ENCODE results near the gene ZNF22. TPM values are rescaled to one million over a fixed set of nuclear protein-coding genes. Genes with fewer than 3 reads are reported as not detected.
A peak's percentile ranks its signal among the peaks of the same experiment; 100 is the strongest.

The ZNF22 gene
- polyA plus RNA-seq, 4 donors: 73.7 to 97.9 (median 86.8) TPM

DNA sequence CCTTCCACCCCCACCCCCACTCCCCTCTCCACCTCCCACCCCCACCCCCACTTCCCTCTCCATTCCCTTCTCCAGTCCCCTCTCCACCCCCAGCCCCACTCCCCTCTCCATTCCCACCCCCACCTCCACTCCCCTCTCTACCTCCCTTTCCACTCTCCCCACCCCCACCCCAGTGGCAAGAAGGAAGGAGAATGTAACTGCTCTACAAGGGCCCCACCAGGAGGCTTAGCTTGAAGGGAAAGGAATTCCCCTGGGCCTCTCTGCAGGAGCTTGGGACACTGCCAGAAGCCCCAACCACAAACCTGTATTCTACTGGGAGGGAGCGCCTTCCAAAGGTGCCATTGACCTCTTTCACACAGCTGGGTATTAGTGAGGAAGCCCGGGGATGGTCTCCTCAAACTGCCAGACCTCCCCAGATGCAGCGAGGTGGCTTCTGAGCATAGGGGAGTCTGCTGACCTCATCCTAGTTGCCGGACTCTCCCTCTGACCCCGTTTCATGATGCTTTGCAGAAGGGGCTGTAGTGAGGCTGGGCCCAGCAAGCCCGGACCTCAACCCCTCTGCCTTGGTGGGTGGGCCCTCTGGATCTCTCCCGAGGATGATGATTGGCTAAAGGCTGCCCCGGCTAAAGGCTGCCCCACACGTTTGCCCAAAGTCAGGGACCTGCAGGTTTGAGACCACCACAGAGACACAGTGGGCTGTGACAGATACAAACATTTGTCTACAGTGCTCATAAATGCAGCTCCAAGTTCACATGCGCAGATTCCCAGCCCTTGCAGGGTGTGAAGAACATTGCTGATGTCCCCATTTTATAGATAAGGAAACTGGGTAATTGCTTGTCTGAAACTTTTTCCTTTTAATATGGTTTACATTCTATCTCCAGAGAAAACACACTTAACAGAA lies 25.0 kb upstream of the ZNF22 start:
- no peak for DNase-seq (ENCODE audit: low read depth in 4 of 4, low spot score in 2 of 4)

DNA sequence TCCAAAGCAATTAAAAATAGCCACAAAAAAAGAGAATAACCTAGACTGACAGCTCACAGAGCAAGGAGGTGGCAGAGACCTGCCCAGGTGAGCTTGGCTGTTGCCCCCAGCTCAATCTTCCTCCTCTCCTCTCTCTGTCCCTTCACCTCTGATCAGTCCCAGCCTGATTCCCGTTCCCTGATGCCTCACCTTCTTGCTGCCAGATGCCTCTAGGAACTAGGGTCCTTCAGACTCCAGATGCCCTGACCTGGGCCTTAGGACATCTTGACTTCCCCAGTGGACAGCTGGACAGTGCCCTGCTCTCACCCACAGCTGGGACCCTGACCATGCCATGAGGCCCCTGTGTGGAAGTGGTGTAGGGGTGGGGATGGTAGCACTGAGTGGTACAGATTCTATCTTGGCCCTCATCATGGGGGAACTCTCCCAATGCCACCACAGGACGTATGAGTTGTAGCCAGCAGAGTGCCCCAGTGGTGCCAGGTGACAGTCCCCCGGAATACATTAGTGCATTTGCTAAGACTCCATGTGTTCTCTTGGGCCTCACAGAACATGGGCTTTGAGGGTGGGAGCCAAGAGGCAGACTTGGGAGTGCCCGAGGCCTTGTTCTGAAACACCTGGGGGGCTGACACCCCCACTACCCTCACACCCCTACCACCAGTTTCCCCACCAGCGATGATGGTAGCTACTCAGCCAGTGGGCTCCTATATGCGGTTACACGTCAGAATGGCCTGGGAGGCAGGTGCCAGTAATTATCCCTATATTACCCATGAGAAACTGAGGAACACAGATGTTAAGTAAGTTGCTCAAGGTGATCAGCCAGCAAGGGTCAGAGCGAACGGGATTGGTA lies 24.1 kb upstream of the ZNF22 start:
- no peak for DNase-seq (ENCODE audit: low read depth in 4 of 4, low spot score in 2 of 4)

- DNase-seq (ENCODE audit: low read depth in 4 of 4, low spot score in 2 of 4): no peak
These were observed 23.2 kb upstream of the ZNF22 start for GRCh38 chr10:44977287-44978212.

DNA sequence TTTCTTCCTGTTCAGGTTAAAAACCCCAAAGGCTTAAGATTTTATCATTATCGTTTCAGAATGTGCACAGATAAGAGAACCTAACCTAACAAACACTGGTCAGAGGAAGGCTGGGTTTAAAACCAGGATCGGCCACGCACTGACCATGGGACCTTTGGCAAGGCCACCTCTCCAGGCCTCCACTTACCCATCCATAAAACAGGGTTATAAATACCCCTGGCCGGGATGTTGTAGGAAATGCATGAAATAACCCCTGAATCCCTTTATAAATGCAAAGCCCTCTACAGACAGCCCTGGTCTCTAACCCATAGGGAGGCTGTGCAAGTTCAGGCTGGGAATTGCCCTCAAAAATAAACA lies 22.5 kb upstream of the ZNF22 start:
- DNase-seq (ENCODE audit: low read depth in 4 of 4, low spot score in 2 of 4): no peak

- peak; percentile 90 to 96 (median 92) for DNase-seq (ENCODE audit: low read depth in 4 of 4, low spot score in 2 of 4)
These were observed 22.0 kb upstream of the ZNF22 start, which contains the start of gene DEPP1 for GRCh38 chr10:44978570-44979280. Gene DEPP1 (minus strand): TSS chr10:44978809. CDS start chr10:44978030, 779 bp downstream.

DNA sequence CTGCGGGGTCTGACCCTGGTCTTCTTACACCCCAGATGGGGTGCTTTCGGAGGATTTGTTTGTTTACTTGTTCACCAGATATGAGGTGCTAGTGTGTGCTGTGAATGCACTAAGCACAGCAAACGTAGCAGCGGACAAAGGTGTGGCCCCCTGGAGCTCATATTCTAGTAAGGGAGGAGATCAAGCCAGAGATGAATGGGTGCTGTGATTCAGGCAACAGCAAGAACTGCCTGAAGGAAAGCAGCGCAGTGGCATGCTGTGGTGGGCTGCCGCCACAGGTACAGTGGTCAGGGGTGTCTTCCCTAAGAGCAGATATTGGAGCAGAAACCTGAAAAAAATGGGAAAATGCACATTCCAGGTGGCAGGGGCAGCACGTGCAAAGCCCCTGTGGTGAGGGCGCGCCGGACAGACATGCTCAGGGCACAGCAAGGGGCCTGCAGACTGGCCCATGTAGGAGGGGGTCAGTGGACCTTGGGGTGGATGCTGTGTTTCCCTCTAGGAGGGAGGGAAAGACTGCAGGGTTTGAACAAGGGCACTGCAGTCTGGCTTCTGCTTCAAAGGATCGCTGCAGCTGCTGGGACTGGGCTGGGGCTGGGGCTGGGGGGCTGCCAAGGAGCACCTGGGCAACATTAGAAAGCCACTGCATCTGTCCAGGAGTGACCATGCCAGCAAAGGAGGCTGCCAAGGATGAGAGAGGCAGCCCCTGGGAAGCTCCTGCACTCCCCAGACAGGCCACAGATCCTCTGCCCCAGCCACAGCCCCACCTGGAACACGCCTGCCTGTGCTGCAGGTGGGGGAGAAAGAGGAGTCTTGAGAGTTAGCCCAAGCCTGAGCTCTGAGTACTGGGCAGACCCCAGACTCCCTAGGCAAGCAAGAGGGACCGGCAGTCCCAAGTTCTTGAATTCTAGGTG lies 21.2 kb upstream of the ZNF22 start:
- no peak for DNase-seq (ENCODE audit: low read depth in 4 of 4, low spot score in 2 of 4)

GRCh38 chr10:44980309-44981171 lies 20.2 kb upstream of the ZNF22 start:
- no peak for DNase-seq (ENCODE audit: low read depth in 4 of 4, low spot score in 2 of 4)

GRCh38 chr10:44981172-44982113 lies 19.3 kb upstream of the ZNF22 start:
- DNase-seq (ENCODE audit: low read depth in 4 of 4, low spot score in 2 of 4): no peak

GRCh38 chr10:44982114-44982460 lies 18.6 kb upstream of the ZNF22 start:
- no peak for DNase-seq (ENCODE audit: low read depth in 4 of 4, low spot score in 2 of 4)

DNA sequence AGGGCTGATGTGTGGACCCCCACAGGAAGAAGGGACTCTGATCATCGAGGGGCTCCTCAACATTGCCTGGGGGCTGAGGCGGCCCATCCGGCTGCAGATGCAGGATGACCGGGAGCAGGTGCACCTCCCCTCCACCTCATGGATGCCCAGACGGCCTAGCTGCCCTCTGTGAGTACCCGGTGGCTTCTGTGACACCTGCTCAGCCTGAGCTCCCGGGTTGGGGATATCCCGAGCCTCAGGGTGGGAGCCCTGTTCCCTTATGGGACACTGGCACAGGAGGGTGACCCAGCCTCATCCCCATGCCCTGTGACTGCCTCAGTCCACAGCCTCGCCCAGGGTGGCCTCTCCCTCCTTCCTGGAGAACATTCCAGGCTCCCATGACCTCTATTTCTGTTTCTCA lies 18.2 kb upstream of the ZNF22 start:
- no peak for DNase-seq (ENCODE audit: low read depth in 4 of 4, low spot score in 2 of 4)

- no peak for DNase-seq (ENCODE audit: low read depth in 4 of 4, low spot score in 2 of 4)
These were observed 17.4 kb upstream of the ZNF22 start for GRCh38 chr10:44983066-44983894.

DNA sequence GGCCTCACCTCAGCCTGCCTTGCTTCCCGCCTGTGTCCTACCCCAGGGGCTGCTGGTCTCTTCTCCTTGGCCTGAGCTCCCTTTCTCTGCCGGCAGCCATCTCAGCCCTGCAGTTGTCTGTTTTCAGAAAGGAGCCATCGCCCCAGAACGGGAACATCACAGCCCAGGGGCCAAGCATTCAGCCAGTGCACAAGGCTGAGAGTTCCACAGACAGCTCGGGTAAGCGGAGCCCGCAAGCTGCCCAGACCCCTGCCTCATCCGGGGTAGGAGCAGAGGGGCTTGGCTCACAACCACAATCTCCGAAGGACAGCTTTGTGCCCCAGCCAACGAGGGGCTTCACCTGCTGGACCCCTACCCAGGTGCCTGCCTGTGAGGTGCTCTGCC lies 16.8 kb upstream of the ZNF22 start:
- DNase-seq (ENCODE audit: low read depth in 4 of 4, low spot score in 2 of 4): no peak

GRCh38 chr10:44984671-44985101 lies 16.0 kb upstream of the ZNF22 start:
- DNase-seq (ENCODE audit: low read depth in 4 of 4, low spot score in 2 of 4): no peak

GRCh38 chr10:44985175-44985681 lies 15.5 kb upstream of the ZNF22 start:
- no peak for DNase-seq (ENCODE audit: low read depth in 4 of 4, low spot score in 2 of 4)

DNA sequence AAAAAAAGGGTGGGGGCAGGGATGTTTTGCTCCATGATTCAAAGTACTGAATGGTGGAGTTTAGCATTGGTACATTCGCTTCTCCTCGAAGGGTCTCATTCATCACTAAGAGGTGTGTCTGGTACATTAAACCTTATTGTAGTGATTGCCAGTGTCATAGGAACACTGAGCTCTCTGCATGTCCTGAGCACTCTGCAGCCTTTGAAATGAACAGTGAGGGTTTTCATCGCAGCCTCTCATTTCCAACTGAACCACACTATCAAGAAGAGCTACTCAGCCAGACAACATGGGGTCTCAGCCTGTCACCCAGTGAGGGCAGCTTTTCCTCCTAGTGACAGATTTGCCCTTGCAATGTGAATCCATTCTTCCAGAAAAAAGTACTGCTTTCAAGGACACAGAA lies 14.5 kb upstream of the ZNF22 start:
- DNase-seq (ENCODE audit: low read depth in 4 of 4, low spot score in 2 of 4): no peak

DNA sequence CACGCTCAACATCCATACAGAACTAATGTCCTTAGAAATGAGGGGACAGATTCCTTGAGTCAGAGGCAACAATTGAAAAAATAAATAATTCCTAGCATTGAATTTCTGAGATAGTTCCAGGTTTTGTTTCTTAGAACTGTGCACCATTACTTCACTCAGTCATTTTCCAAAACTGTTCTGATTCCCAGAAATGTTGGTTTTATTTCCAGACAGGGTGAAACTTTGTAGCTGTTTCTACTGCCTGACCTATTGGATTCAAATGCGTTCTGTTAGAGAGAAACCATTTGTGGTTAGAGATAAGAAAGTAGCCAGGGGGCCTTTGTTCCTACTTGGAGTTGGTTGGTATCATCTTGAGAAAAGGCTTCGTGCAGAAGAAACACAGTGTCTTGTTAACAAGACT lies 14.1 kb upstream of the ZNF22 start:
- no peak for DNase-seq (ENCODE audit: low read depth in 4 of 4, low spot score in 2 of 4)
